Activated naive CD4-positive, alpha-beta T cell treated with anti-CD3 and anti-CD28 coated beads, Interleukin-2, amount 10 ng/mL, durations not matched to agents 7 days and 5 days (primary cell): ENCODE data around the gene NUDT16L1.

Experiments used
- CTCF ChIA-PET: fragments of 350-600 bp; sonication (Branson Sonifier 250); formaldehyde crosslinking; loops from one replicate; lab custom pipeline; 2021; ENCODE audit warnings: antibody characterized with exemption; lab: Charles Lee
- DNase-seq: peaks from one replicate; pipeline ENCODE4 v3.0.0-alpha.2; 2020
- H3K27ac Mint-ChIP-seq: one replicate; pipeline ENCODE4 v1.8.0; 2021; ENCODE audit warnings: mild to moderate bottlenecking, moderate library complexity, mixed read lengths
- H3K27me3 Mint-ChIP-seq: one replicate; pipeline ENCODE4 v1.8.0; 2021; ENCODE audit warnings: mild to moderate bottlenecking, mixed read lengths
- H3K36me3 Mint-ChIP-seq: one replicate; pipeline ENCODE4 v1.8.0; 2021; ENCODE audit warnings: mixed read lengths
- H3K4me1 Mint-ChIP-seq: one replicate; pipeline ENCODE4 v1.8.0; 2021; ENCODE audit warnings: mixed read lengths
- H3K4me3 Mint-ChIP-seq: one replicate; pipeline ENCODE4 v1.8.0; 2021; ENCODE audit warnings: mild to moderate bottlenecking, moderate library complexity, mixed read lengths
- H3K9me3 Mint-ChIP-seq: one replicate; pipeline ENCODE4 v1.8.0; 2021; ENCODE audit warnings: mixed read lengths

The NUDT16L1 gene

DNA sequence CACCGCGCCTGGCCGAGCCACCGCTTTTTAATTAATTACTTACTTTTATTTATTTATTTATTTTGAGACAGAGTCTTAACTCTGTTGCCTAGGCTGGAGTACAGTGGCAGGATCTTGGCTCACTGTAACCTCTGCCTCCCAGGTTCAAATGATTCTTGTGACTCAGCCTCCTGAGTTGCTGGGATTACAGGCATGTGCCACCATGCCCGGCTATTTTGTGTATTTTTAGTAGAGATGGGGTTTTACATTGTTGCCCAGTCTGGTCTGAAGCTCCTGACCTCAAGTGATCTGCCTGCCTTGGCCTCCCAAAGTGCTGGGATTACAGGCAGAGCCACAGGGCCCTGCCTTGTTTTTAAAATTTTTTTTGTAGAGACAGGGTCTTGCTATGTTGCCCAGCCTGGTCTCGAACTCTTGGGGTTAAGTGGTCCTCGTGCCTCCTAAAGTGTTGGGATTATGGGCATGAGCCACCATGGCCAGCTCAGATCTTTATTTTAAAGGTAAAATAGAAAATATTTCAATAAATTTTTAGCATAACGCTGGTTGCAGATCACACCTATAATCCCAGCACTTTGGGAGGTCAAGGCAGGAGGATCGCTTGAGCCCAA lies 18.3 kb upstream of the NUDT16L1 start:
- Mint-ChIP-seq H3K9me3 (no peaks in the 10 kb centered on the region), H3K27me3 (no peaks in the 10 kb centered on the region), H3K36me3 (peaks cover 24% of the 10 kb centered on the region), H3K27ac (peak overlapping the region; percentile 99), H3K4me3 (no peak overlapping the region), H3K4me1 (peaks cover 42% of the 10 kb centered on the region)
- DNase-seq: no peak
- CTCF ChIA-PET: no interaction called here

DNA sequence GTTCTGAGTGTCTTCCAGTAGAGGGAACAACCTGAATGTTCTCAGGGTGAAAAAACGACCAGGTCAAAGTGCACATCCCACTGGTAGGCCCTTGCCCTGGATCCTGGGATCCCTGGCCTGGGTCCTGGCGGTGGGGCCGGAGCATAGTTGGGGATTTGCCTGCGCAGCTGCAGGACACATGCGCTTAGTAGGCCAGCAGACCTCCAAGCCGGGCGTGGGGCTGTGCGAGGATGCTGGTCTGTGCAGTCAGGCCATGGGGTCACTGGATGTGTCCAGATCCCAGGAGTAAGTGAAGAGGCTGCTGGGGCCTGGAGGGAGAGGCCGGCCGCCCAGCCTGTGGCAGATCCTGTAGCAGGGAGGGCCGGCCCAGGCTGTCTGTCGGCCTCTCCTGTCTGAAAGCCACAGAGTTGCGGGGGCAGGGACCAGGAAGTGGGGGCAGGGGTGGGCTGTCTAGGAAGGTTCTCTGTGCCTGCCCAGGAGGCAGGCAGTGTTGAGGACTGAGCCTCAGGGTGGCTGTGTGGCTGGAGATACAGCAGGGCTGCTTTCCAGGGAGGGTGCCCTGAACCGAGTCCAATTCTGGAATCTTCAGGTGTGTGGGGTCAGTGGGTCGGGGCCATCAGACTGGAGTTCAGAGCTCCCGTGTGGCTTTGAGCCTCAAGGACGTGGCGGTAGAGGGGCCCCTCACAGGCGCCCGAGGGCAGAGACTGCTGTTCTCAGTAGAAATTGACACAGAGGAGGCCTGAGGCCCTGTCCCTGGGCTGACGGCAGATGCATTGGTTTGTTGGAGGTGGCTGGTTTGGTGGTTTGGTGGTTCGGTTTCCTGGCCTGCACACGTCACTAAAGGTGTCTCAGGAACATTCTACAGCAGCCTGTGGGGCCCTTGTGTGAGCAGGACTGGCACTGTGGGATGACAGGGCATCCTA lies 17.2 kb upstream of the NUDT16L1 start:
- peak overlapping the region; percentile 60 for H3K4me3 Mint-ChIP-seq
- peaks cover 44% of the 10 kb centered on the region for H3K4me1 Mint-ChIP-seq
- H3K27me3 Mint-ChIP-seq: no peaks in the 10 kb centered on the region
- CTCF ChIA-PET: interaction anchor here (0.9 to 1.1 kb wide), 2 partner anchors 12 to 60 kb away, joined by 3 read pairs; no protein-coding TSS in a partner anchor
- H3K36me3 Mint-ChIP-seq: peaks cover 29% of the 10 kb centered on the region
- DNase-seq: peak; percentile 86
- peak overlapping the region; percentile 99 for H3K27ac Mint-ChIP-seq
- no peaks in the 10 kb centered on the region for H3K9me3 Mint-ChIP-seq

DNA sequence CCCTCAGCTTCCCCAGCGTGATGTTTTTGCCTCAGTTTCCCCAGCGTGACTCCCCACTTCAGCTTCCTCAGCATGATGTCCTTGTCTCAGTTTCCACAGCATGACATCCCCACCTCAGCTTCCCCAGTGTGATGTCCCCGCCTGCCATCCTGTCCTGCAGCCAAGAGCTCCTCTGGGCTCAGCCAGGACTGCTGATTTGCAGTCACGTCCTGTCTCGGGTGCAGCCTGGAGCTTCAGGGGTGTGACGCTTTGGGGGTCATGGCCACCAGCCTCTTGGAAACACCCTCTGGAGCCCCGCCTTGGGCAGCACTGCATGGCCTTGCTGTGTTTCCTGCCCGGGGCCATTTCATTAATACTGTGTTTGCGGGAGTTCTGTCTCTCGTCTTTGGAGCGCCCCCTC lies 16.5 kb upstream of the NUDT16L1 start:
- H3K4me1 Mint-ChIP-seq: peaks cover 47% of the 10 kb centered on the region
- H3K36me3 Mint-ChIP-seq: peaks cover 31% of the 10 kb centered on the region
- peak; percentile 43 for DNase-seq
- peak overlapping the region; percentile 60 for H3K4me3 Mint-ChIP-seq
- H3K27ac Mint-ChIP-seq: peak overlapping the region; percentile 99
- CTCF ChIA-PET: interaction anchor here (0.9 to 1.1 kb wide), 2 partner anchors 12 to 60 kb away, joined by 3 read pairs; no protein-coding TSS in a partner anchor
- no peaks in the 10 kb centered on the region for H3K9me3 Mint-ChIP-seq
- no peaks in the 10 kb centered on the region for H3K27me3 Mint-ChIP-seq

DNA sequence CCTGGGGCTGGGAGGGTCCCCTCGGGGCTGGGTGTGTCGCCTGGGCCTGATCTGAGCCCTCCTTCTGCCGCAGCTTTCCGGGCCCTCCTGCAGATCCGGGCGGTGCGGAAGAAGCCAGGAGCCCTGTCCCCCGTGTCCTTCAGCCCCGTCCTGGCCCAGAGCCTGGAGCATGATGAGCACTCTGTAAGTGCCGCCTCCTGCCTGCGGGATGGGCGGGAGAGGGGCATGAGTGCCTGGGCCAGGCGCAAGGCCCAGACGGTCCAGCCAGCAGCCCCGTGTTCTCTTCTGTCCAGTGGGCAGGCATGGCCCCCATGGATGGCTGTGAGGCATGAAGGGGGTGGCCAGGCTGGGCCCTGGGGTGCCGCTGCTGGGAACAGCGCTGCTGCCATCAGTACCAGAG lies 16.0 kb upstream of the NUDT16L1 start:
- CTCF ChIA-PET: no interaction called here
- peaks cover 28% of the 10 kb centered on the region for H3K36me3 Mint-ChIP-seq

DNA sequence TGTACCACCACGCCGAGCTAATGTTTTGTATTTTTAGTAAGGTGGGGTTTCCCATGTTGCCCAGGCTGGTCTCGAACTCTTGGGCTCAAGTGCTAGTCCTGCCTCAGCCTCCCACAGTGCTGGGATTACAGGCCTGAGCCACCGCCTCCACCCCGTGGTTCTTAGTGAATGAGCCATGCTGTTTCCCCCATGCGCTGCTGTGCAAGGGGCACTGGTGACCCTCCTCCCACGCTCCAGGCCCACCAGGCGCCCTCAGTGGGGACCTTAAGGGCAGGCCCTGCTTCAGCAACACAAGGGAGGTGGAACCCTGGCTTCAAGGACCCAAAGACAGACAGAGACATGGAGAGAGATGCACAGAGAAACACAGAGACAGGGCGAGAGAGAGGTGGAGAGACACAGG lies 15.4 kb upstream of the NUDT16L1 start:
- Mint-ChIP-seq H3K27me3 (no peaks in the 10 kb centered on the region), H3K4me3 (no peak overlapping the region), H3K36me3 (peaks cover 28% of the 10 kb centered on the region), H3K4me1 (peaks cover 47% of the 10 kb centered on the region), H3K27ac (peak overlapping the region; percentile 55), H3K9me3 (no peaks in the 10 kb centered on the region)
- CTCF ChIA-PET: no interaction called here
- no peak for DNase-seq

More for the DNA sequence above, 16.0 kb upstream of the NUDT16L1 start:
- no peak overlapping the region for H3K4me3 Mint-ChIP-seq
- peak overlapping the region; percentile 99 for H3K27ac Mint-ChIP-seq
- H3K9me3 Mint-ChIP-seq: no peaks in the 10 kb centered on the region
- DNase-seq: no peak
- H3K4me1 Mint-ChIP-seq: peaks cover 47% of the 10 kb centered on the region
- H3K27me3 Mint-ChIP-seq: no peaks in the 10 kb centered on the region

DNA sequence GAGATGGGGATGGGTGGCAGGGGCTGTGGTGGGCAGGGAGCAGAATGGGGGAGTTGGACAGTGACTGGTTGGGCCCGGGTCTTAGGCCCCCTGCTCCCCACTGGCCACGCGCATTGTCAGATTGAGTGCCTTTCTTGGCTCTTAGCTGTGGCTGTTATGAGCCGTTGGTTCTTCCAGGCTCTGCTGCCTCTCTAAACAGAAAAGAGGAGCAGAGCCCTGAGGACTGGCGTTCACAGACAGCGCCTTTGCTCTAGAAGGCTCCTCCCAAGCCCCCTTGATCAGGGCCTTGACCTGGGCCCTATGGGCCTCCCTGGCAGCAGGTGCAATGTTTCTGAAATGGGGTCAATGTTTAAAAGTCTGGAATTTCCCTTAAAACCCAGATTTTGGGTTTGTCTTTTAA lies 14.8 kb upstream of the NUDT16L1 start:
- Mint-ChIP-seq H3K9me3 (no peaks in the 10 kb centered on the region), H3K4me1 (peaks cover 47% of the 10 kb centered on the region), H3K27ac (no peak overlapping the region), H3K4me3 (no peak overlapping the region), H3K36me3 (peaks cover 26% of the 10 kb centered on the region), H3K27me3 (no peaks in the 10 kb centered on the region)
- CTCF ChIA-PET: no interaction called here
- no peak for DNase-seq

DNA sequence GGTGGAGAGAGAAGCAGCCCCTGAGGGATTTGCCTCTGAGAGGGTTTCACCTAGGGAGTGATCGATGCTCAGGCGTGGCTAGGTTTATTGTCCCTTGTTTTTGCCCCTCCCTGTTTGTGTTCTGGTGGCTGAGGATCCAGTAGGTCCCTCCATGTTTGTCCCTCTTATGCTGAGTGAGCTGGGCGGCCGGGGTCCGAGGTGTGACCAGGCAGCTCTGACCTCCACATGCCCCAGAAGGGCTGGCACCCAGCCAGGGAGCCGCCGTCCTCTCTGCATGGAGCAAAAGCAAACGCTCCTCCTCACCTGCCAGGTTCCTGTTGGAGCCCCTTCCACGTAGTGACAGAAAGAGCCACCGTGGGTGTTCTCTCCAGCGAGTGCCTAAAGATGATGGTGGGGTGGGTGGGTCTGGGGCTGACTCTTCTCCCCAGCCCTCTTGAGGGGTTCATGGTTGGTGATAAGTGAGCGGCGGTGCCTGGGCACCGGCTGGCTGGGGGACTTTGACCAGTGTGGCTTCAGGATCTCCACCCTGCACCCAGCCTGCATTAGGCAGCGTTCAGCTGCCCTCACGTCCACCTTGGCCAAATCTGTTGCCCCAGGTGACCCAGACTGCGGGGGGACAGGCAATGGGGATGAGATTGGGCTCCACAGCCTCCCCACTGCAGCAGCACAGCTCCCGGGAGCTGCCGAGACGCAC lies 14.1 kb upstream of the NUDT16L1 start:
- peaks cover 24% of the 10 kb centered on the region for H3K36me3 Mint-ChIP-seq
- no peaks in the 10 kb centered on the region for H3K9me3 Mint-ChIP-seq
- peak overlapping the region; percentile 14 for H3K27ac Mint-ChIP-seq
- CTCF ChIA-PET: no interaction called here
- no peak for DNase-seq
- H3K4me1 Mint-ChIP-seq: peaks cover 46% of the 10 kb centered on the region
- H3K27me3 Mint-ChIP-seq: no peaks in the 10 kb centered on the region
- H3K4me3 Mint-ChIP-seq: no peak overlapping the region

DNA sequence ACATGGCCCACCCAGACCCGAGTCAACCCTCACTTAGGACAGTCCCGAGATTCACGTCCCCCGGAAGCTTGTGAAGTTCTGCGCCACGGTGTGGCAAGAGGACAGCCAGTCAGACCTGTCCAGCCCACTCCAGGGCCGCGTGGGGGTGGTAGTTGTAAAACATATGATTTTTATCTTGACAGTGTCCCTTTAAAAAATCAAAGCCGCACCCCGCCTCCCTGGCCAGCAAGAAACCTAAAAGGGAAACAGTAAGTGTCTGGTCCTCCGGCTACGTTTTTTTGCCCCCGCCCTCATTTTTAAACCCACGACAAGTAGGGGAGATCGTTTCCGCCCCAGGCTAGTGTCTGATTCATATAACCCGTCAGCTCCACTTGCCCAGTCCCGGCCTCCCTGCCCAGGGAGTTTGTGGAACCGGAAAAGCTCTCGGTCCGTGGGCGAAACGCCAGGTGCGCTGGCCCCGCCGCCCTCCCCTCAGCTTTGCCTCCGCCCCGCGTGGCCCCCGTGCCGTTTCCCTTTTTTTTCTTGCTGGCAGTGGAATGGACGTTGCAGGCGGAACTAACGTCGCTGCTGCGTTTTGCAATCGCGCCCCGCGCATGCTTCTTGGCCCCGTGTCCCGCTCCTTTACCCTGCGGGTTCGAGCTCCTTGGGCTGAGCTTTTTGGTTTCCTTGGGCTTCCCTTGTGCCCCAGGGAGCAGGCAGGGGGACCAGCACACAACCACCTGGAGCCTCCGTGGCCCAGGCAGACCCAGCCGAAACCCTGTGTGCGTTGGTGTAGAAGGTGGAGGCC lies 13.3 kb upstream of the NUDT16L1 start:
- peaks cover 27% of the 10 kb centered on the region for H3K36me3 Mint-ChIP-seq
- no peaks in the 10 kb centered on the region for H3K27me3 Mint-ChIP-seq
- H3K27ac Mint-ChIP-seq: peak overlapping the region; percentile 62
- peak overlapping the region; percentile 2 for H3K4me3 Mint-ChIP-seq
- DNase-seq: no peak
- no peaks in the 10 kb centered on the region for H3K9me3 Mint-ChIP-seq
- H3K4me1 Mint-ChIP-seq: peaks cover 43% of the 10 kb centered on the region
- CTCF ChIA-PET: no interaction called here

DNA sequence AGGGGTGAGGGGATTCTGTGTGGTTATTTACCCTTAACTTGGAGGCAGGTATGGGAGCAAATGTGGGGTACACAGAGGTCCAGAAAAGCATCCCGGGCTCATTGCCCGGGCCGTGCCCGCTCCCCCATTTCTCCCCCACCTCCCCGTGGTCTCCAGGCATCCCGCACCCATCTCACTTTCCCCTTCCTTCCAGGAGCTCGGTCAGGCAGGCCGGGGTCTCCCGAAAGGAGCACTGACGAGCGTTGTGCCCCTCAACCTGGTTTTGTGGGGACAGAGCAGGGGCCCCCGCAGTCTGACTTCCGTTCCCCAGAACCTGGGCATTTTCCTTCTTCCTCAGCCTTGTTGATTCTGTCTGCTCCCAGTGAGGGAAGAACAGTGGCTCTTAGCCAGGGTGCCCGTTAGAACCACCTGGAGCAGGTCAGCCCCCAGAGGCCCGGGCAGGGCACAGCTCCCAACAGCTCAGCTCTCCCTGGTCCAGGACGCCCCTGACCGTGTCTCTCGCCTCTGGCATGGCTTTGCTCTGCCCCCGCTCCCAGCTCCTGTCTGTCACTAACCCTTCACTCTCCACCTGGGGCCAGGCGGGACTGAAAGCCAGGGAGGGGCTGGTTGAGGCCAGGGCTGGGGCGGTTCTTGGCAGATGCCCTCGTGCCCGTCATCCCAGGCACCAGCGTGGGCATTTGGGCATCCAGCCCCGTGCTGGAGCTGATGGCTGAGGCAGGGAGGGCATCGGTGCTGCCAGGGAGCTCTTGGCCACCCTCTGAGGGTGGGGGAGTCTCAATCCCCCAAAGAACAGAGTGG lies 12.5 kb upstream of the NUDT16L1 start:
- Mint-ChIP-seq H3K9me3 (no peaks in the 10 kb centered on the region), H3K4me3 (no peak overlapping the region), H3K4me1 (peaks cover 36% of the 10 kb centered on the region), H3K27me3 (no peaks in the 10 kb centered on the region), H3K27ac (no peak overlapping the region), H3K36me3 (peaks cover 28% of the 10 kb centered on the region)
- DNase-seq: no peak
- CTCF ChIA-PET: no interaction called here

DNA sequence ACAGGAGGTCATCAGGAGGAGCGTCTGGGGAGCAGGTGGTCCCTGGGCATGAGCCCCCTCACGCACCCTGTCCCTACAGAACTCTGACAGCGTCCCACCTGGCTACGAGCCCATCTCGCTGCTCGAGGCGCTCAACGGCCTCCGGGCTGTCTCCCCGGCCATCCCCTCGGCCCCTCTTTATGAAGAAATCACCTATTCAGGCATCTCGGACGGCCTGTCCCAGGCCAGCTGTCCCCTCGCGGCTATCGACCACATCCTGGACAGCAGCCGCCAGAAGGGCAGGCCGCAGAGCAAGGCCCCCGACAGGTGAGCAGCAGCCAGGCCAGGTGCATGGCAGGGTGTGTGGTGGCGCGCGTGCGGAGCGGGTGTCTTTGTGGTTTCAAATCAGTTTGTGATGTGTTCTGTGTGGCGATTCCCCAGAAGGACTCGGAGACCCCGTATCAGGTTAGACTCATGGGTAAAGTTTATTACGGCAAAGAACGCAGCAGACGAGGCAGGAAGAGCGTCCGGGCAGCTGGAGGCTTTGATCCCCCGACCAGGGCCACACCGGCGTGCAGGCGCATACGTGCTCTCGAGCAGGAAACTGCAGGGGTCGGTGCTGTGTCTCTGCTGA lies 11.8 kb upstream of the NUDT16L1 start:
- peak overlapping the region; percentile 39 for H3K27ac Mint-ChIP-seq
- DNase-seq: no peak
- CTCF ChIA-PET: interaction anchor here (1.6 to 2.2 kb wide), 2 partner anchors 11 to 31 kb away, joined by 5 to 9 read pairs; partner anchors contain the start of gene NUDT16L1
- no peaks in the 10 kb centered on the region for H3K27me3 Mint-ChIP-seq
- peaks cover 29% of the 10 kb centered on the region for H3K4me1 Mint-ChIP-seq
- H3K4me3 Mint-ChIP-seq: no peak overlapping the region
- H3K9me3 Mint-ChIP-seq: no peaks in the 10 kb centered on the region
- H3K36me3 Mint-ChIP-seq: peaks cover 26% of the 10 kb centered on the region

DNA sequence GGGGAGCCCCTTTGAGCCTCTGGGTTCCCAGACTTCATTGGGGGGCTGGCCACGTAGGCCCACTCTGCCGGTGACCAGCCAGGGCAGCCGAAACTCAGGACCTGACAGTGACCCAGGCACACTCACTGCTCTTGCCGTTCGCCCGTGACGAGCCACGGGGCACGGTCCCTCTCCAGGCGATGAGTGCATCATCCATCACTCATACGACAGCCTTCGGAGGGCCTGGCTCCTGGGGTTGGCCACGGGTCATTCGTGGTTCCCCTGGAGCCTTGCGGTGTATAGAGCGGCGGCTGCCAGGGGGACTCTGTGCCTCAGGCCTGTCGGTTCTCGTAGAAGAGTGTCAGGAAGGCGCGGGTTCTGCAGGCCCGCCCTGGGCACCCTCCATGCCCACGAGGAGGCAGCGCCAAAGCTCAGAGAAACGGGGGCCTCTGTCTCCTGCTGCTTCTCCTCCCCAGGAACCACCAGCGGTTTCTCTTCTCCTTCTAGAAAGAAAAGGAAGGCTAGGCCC lies 11.2 kb upstream of the NUDT16L1 start:
- Mint-ChIP-seq H3K36me3 (peaks cover 25% of the 10 kb centered on the region), H3K27ac (no peak overlapping the region)
- CTCF ChIA-PET: interaction anchor here (0.7 to 2.2 kb wide), 8 partner anchors 11 to 177 kb away, joined by 3 to 9 read pairs (median 4); partner anchors contain the start of genes MGRN1 and NUDT16L1

DNA sequence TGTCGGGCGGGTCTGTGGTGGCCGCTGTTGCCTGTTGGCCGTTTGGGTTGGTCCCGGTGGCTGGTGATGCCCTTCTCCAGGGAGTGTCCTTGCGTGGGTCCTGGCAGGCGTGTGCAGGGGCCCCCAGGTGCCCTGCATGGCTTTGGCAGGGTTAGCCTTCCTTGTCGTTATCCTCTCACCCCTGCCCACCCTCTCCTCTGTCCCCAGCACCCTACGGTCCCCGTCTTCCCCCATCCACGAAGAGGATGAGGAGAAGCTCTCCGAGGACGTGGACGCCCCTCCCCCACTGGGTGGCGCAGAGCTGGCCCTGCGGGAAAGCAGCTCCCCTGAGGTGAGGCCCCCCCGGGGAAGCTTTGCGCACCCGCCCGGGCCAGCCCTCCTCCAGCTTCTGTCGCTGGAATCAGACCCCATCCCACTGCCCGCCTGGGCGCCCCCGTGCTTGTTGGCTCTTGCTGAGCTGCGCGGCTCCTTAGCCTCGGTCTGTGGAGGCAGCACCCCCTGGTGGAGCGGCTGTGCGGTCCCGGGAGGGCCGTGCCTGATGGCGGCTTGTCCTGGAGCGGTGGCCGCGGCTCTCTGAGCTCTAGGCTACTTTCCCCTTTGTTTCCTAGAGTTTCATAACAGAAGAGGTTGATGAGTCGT lies 10.6 kb upstream of the NUDT16L1 start:
- CTCF ChIA-PET: interaction anchor here (0.7 to 2.2 kb wide), 10 partner anchors 10 to 178 kb away, joined by 3 to 9 read pairs (median 4); partner anchors contain the start of genes MGRN1 and NUDT16L1
- no peaks in the 10 kb centered on the region for H3K9me3 Mint-ChIP-seq
- H3K27me3 Mint-ChIP-seq: no peaks in the 10 kb centered on the region
- H3K4me1 Mint-ChIP-seq: peaks cover 19% of the 10 kb centered on the region
- H3K4me3 Mint-ChIP-seq: no peak overlapping the region
- H3K27ac Mint-ChIP-seq: peak overlapping the region; percentile 45
- peak; percentile 62 for DNase-seq
- peaks cover 25% of the 10 kb centered on the region for H3K36me3 Mint-ChIP-seq

More for the DNA sequence above, 11.2 kb upstream of the NUDT16L1 start:
- DNase-seq: no peak
- Mint-ChIP-seq H3K4me1 (peaks cover 24% of the 10 kb centered on the region), H3K9me3 (no peaks in the 10 kb centered on the region), H3K4me3 (no peak overlapping the region), H3K27me3 (no peaks in the 10 kb centered on the region)
